CMK (cell line): ENCODE measurements around the gene IDI1.
"Not testable (repeated sequence)": the region's sequence is repeated elsewhere in the genome, so short reads cannot be mapped to it uniquely, and the experiment has no call there.

ENCODE experiments used
- DNase-seq: peaks from one replicate; pipeline ENCODE4 v3.0.0-alpha.2; 2010; ENCODE audit warnings: low read depth

The IDI1 gene

GRCh38 chr10:1048732-1049424 lies at the start of gene IDI1:
Gene IDI1, minus strand, starts transcription at chr10:1049119. Its CDS starts 116 bp downstream, at chr10:1049003.
- peak; percentile 86 for DNase-seq

GRCh38 chr10:1097436-1097835 lies 48.5 kb upstream of the IDI1 start:
- DNase-seq = no peak

- no peak for DNase-seq
Observed at GRCh38 chr10:1096287-1096889, 47.5 kb upstream of the IDI1 start.

GRCh38 chr10:1095498-1095897 lies 46.6 kb upstream of the IDI1 start:
- no peak for DNase-seq

- no peak for DNase-seq
Observed at GRCh38 chr10:1094112-1095057, 45.5 kb upstream of the IDI1 start.

- no peak for DNase-seq
Observed at GRCh38 chr10:1093696-1094095, 44.8 kb upstream of the IDI1 start.

GRCh38 chr10:1090696-1091095 lies 41.8 kb upstream of the IDI1 start:
- no peak for DNase-seq

GRCh38 chr10:1089017-1089689 lies 40.2 kb upstream of the IDI1 start:
- no peak for DNase-seq

GRCh38 chr10:1086787-1087186 lies 37.9 kb upstream of the IDI1 start:
- DNase-seq = no peak

GRCh38 chr10:1085258-1085657 lies 36.3 kb upstream of the IDI1 start:
- no peak for DNase-seq

GRCh38 chr10:1084011-1084950 lies 35.4 kb upstream of the IDI1 start:
- no peak for DNase-seq

GRCh38 chr10:1083581-1083980 lies 34.7 kb upstream of the IDI1 start:
- DNase-seq = no peak

- no peak for DNase-seq
Observed at GRCh38 chr10:1078668-1079067, 29.7 kb upstream of the IDI1 start.

- no peak for DNase-seq
Observed at GRCh38 chr10:1074748-1075308, 25.9 kb upstream of the IDI1 start.

- no peak for DNase-seq
Observed at GRCh38 chr10:1074052-1074747, 25.3 kb upstream of the IDI1 start.

GRCh38 chr10:1070919-1071318 lies 22.0 kb upstream of the IDI1 start:
- DNase-seq = no peak

- no peak for DNase-seq
Observed at GRCh38 chr10:1068380-1069361, 19.8 kb upstream of the IDI1 start.

GRCh38 chr10:1066734-1067133 lies 17.8 kb upstream of the IDI1 start:
- not testable (repeated sequence) for DNase-seq

- no peak for DNase-seq
Observed at GRCh38 chr10:1064964-1065247, 16.0 kb upstream of the IDI1 start.
